ENCODE data around the gene TRAM2.

- TF ChIP-seq CTCF (IDR thresholded peaks at IDR 0.05; ENCODE audit: low read depth, low read length, poor library complexity, severe bottlenecking) (no peak), EZH2phosphoT487 (IDR thresholded peaks at IDR 0.05; ENCODE audit: borderline replicate concordance, low read length) (no peak)
Observed at GRCh38 chr6:52509281-52510212, 67.3 kb downstream of the TRAM2 start.
